Measurements from ENCODE around the gene SERPINF2.
"Not testable (repeated sequence)": the region's sequence is repeated elsewhere in the genome, so short reads cannot be mapped to it uniquely, and the experiment has no call there.

Gene SERPINF2

GRCh38 chr17:1733759-1734158, 8.9 kb upstream of the SERPINF2 start:
- DNase-seq (ENCODE audit: low read depth in 2 of 3, low spot score in 1 of 3) = no peak

GRCh38 chr17:1735418-1735817, 7.3 kb upstream of the SERPINF2 start:
- DNase-seq (ENCODE audit: low read depth in 2 of 3, low spot score in 1 of 3) = no peak

- no peak for DNase-seq (ENCODE audit: low read depth in 2 of 3, low spot score in 1 of 3)
Observed at GRCh38 chr17:1735834-1736347, 6.8 kb upstream of the SERPINF2 start.

GRCh38 chr17:1736348-1737281, 6.1 kb upstream of the SERPINF2 start:
- peak in 2 of 3 donors; percentile 39 to 67 for DNase-seq (ENCODE audit: low read depth in 2 of 3, low spot score in 1 of 3)

GRCh38 chr17:1737531-1738291, 5.0 kb upstream of the SERPINF2 start:
- DNase-seq (ENCODE audit: low read depth in 2 of 3, low spot score in 1 of 3) = no peak

- not testable (repeated sequence) for DNase-seq (ENCODE audit: low read depth in 2 of 3, low spot score in 1 of 3)
Observed at GRCh38 chr17:1741899-1742298, 772 bp upstream of the SERPINF2 start.

GRCh38 chr17:1743088-1743439, 393 bp downstream of the SERPINF2 start:
- DNase-seq (ENCODE audit: low read depth in 2 of 3, low spot score in 1 of 3) = no peak

GRCh38 chr17:1744551-1745512, 2.2 kb downstream of the SERPINF2 start:
- no peak for DNase-seq (ENCODE audit: low read depth in 2 of 3, low spot score in 1 of 3)

GRCh38 chr17:1745513-1746020, 2.9 kb downstream of the SERPINF2 start:
- no peak for DNase-seq (ENCODE audit: low read depth in 2 of 3, low spot score in 1 of 3)

- DNase-seq (ENCODE audit: low read depth in 2 of 3, low spot score in 1 of 3) = no peak
Observed at GRCh38 chr17:1746975-1747543, 4.4 kb downstream of the SERPINF2 start.

GRCh38 chr17:1750628-1751027, 8.0 kb downstream of the SERPINF2 start:
- no peak for DNase-seq (ENCODE audit: low read depth in 2 of 3, low spot score in 1 of 3)

GRCh38 chr17:1752425-1753262, 10.0 kb downstream of the SERPINF2 start:
- DNase-seq (ENCODE audit: low read depth in 2 of 3, low spot score in 1 of 3) = no peak

GRCh38 chr17:1753767-1754429, 11.2 kb downstream of the SERPINF2 start:
- no peak for DNase-seq (ENCODE audit: low read depth in 2 of 3, low spot score in 1 of 3)

- DNase-seq (ENCODE audit: low read depth in 2 of 3, low spot score in 1 of 3) = no peak
Observed at GRCh38 chr17:1754430-1755112, 11.9 kb downstream of the SERPINF2 start.

- no peak for DNase-seq (ENCODE audit: low read depth in 2 of 3, low spot score in 1 of 3)
Observed at GRCh38 chr17:1755252-1755826, 12.7 kb downstream of the SERPINF2 start.

GRCh38 chr17:1755827-1756262, 13.2 kb downstream of the SERPINF2 start:
- no peak for DNase-seq (ENCODE audit: low read depth in 2 of 3, low spot score in 1 of 3)

GRCh38 chr17:1758807-1759206, 16.1 kb downstream of the SERPINF2 start:
- DNase-seq (ENCODE audit: low read depth in 2 of 3, low spot score in 1 of 3) = no peak

GRCh38 chr17:1759529-1759928, 16.9 kb downstream of the SERPINF2 start:
- DNase-seq (ENCODE audit: low read depth in 2 of 3, low spot score in 1 of 3) = no peak
